Measurements from ENCODE around the gene CMYA5. TPM values are rescaled to one million over a fixed set of nuclear protein-coding genes. Genes with fewer than 3 reads are reported as not detected.

The CMYA5 gene
- total RNA-seq, 2 experiments from 2014 or later = 0.20 to 0.22 TPM

- H3K27ac ChIP-seq (ENCODE audit: low read depth in 1 of 2, low read length in 2 of 2) = no peak overlapping the region
- intact Hi-C loops (cut with DNase I, micrococcal nuclease) = no loop called here
- ChIA-PET POLR2A (no interaction called here), CTCF (no interaction called here)
- no peaks in the 10 kb centered on the region for H3K27me3 Mint-ChIP-seq
- TF ChIP-seq CTCF (IDR thresholded peaks at IDR 0.05) = no peak
- DNase-seq (no peak), ATAC-seq (ENCODE audit: poor library complexity) (no peak)
- H3K27ac Mint-ChIP-seq = no peak overlapping the region
- H3K9me3 Mint-ChIP-seq = no peaks in the 10 kb centered on the region
- H3K9me3 ChIP-seq (ENCODE audit: control insufficient read depth in 1 of 2, insufficient read depth in 1 of 2, low read length in 2 of 2) = no peaks in the 10 kb centered on the region
- no peaks in the 10 kb centered on the region for H3K36me3 Mint-ChIP-seq (ENCODE audit: low read depth)
- H3K4me3 Mint-ChIP-seq = no peak overlapping the region
- no peak overlapping the region for H3K4me3 ChIP-seq (ENCODE audit: low read length)
- H3K36me3 ChIP-seq (ENCODE audit: insufficient read depth, low read length) = no peaks in the 10 kb centered on the region
- peaks cover 13% of the 10 kb centered on the region for H3K4me1 Mint-ChIP-seq (ENCODE audit: low read depth)
- no peaks in the 10 kb centered on the region for H3K27me3 ChIP-seq (ENCODE audit: control insufficient read depth in 1 of 2, insufficient read depth in 2 of 2, low read length in 2 of 2)
- H3K4me1 ChIP-seq (ENCODE audit: insufficient read depth, low read length) = peaks cover 5% of the 10 kb centered on the region
Observed at GRCh38 chr5:79802406-79802805, 112.8 kb downstream of the CMYA5 start.

GRCh38 chr5:79803007-79803406 lies 113.4 kb downstream of the CMYA5 start:
- H3K9me3 ChIP-seq (ENCODE audit: control insufficient read depth in 1 of 2, insufficient read depth in 1 of 2, low read length in 2 of 2) = no peaks in the 10 kb centered on the region
- H3K4me3 ChIP-seq (ENCODE audit: low read length) = no peak overlapping the region
- Mint-ChIP-seq H3K4me1 (ENCODE audit: low read depth) (peaks cover 13% of the 10 kb centered on the region), H3K27ac (no peak overlapping the region), H3K27me3 (no peaks in the 10 kb centered on the region), H3K9me3 (no peaks in the 10 kb centered on the region), H3K36me3 (ENCODE audit: low read depth) (no peaks in the 10 kb centered on the region), H3K4me3 (no peak overlapping the region)
- TF ChIP-seq CTCF (IDR thresholded peaks at IDR 0.05) = no peak
- H3K27me3 ChIP-seq (ENCODE audit: control insufficient read depth in 1 of 2, insufficient read depth in 2 of 2, low read length in 2 of 2) = no peaks in the 10 kb centered on the region
- no peak overlapping the region for H3K27ac ChIP-seq (ENCODE audit: low read depth in 1 of 2, low read length in 2 of 2)
- ATAC-seq (ENCODE audit: poor library complexity) (no peak), DNase-seq (no peak)
- H3K4me1 ChIP-seq (ENCODE audit: insufficient read depth, low read length) = peaks cover 5% of the 10 kb centered on the region
- H3K36me3 ChIP-seq (ENCODE audit: insufficient read depth, low read length) = no peaks in the 10 kb centered on the region
- CTCF ChIA-PET = no interaction called here
- POLR2A ChIA-PET = no interaction called here
- intact Hi-C loops (cut with DNase I, micrococcal nuclease) = no loop called here

GRCh38 chr5:79806741-79807140 lies 117.1 kb downstream of the CMYA5 start:
- Histone ChIP-seq H3K9me3 (ENCODE audit: control insufficient read depth in 1 of 2, insufficient read depth in 1 of 2, low read length in 2 of 2) (no peaks in the 10 kb centered on the region), H3K4me3 (ENCODE audit: low read length) (no peak overlapping the region), H3K27ac (ENCODE audit: low read depth in 1 of 2, low read length in 2 of 2) (no peak overlapping the region), H3K36me3 (ENCODE audit: insufficient read depth, low read length) (no peaks in the 10 kb centered on the region), H3K27me3 (ENCODE audit: control insufficient read depth in 1 of 2, insufficient read depth in 2 of 2, low read length in 2 of 2) (no peaks in the 10 kb centered on the region), H3K4me1 (ENCODE audit: insufficient read depth, low read length) (no peaks in the 10 kb centered on the region)
- no peak for ATAC-seq (ENCODE audit: poor library complexity)
- Mint-ChIP-seq H3K27ac (no peak overlapping the region), H3K27me3 (no peaks in the 10 kb centered on the region), H3K4me3 (no peak overlapping the region), H3K4me1 (ENCODE audit: low read depth) (peaks cover 11% of the 10 kb centered on the region), H3K36me3 (ENCODE audit: low read depth) (no peaks in the 10 kb centered on the region), H3K9me3 (no peaks in the 10 kb centered on the region)
- intact Hi-C loops (cut with DNase I, micrococcal nuclease) = no loop called here
- no peak for TF ChIP-seq CTCF (IDR thresholded peaks at IDR 0.05)
- ChIA-PET CTCF (no interaction called here), POLR2A (no interaction called here)
- no peak for DNase-seq
